HepG2 (cell line): ENCODE data around the gene GALR3. TPM values are rescaled to one million over a fixed set of nuclear protein-coding genes. Genes with fewer than 3 reads are reported as not detected.

Source experiments
- GTF3A ChIP-seq: sonication (generic); formaldehyde crosslinking; conservative IDR thresholded peaks from 2 replicates; pipeline ENCODE4 v1.4.0; 2020; ENCODE audit warnings: mild to moderate bottlenecking, missing genetic modification reagents
- HDAC2 ChIP-seq: sonication (generic); formaldehyde crosslinking; IDR thresholded peaks from 2 replicates; pipeline ENCODE4 v1.4.0; 2020; ENCODE audit warnings: missing genetic modification reagents
- HNRNPL ChIP-seq: fragments of 200-400 bp; formaldehyde crosslinking; IDR thresholded peaks from 2 replicates; pipeline ENCODE4 v1.6.1; 2017; ENCODE audit warnings: mild to moderate bottlenecking, low read depth, low read length
- HOXA5 ChIP-seq: sonication (generic); formaldehyde crosslinking; IDR thresholded peaks from 2 replicates; pipeline ENCODE4 v1.4.0; 2020; ENCODE audit warnings: missing genetic modification reagents
- KDM5B ChIP-seq: sonication (generic); formaldehyde crosslinking; IDR thresholded peaks from 2 replicates; pipeline ENCODE4 v1.4.0; 2020; ENCODE audit warnings: missing genetic modification reagents, mild to moderate bottlenecking, borderline replicate concordance
- LCORL ChIP-seq, 2 experiments: fragments of 450-650 bp in 1 of 2; sonication (generic) in 1 of 2; formaldehyde crosslinking in 1 of 2; IDR thresholded peaks; 2 replicates each; pipeline versions ENCODE4 v1.5.0 to v1.6.1; 2017 to 2020; ENCODE audit warnings: antibody characterized with exemption in 1 of 2, missing genetic modification reagents in 1 of 2
- MLLT10 ChIP-seq: sonication (generic); formaldehyde crosslinking; IDR thresholded peaks from 2 replicates; pipeline ENCODE4 v1.4.0; 2020; ENCODE audit warnings: missing genetic modification reagents
- NFYC ChIP-seq: IDR thresholded peaks from 2 replicates; pipeline ENCODE4 v1.6.1; 2016; ENCODE audit warnings: missing genetic modification reagents, missing compliant biosample characterization
- PAXIP1 ChIP-seq: sonication (generic); formaldehyde crosslinking; conservative IDR thresholded peaks from 2 replicates; pipeline ENCODE4 v1.4.0; 2020; ENCODE audit warnings: mild to moderate bottlenecking, missing genetic modification reagents, moderate library complexity
- PHF21A ChIP-seq: sonication (generic); formaldehyde crosslinking; IDR thresholded peaks from 2 replicates; pipeline ENCODE4 v1.5.0; 2020; ENCODE audit warnings: mild to moderate bottlenecking, missing genetic modification reagents
- RAD21 ChIP-seq: fragments of 450-650 bp; formaldehyde crosslinking; IDR thresholded peaks from 2 replicates; pipeline ENCODE4 v1.5.0; 2020; ENCODE audit warnings: mild to moderate bottlenecking
- RELA ChIP-seq: sonication (generic); formaldehyde crosslinking; IDR thresholded peaks from 2 replicates; pipeline ENCODE4 v1.4.0; 2020; ENCODE audit warnings: missing genetic modification reagents
- SALL1 ChIP-seq: sonication (generic); formaldehyde crosslinking; IDR thresholded peaks from 2 replicates; pipeline ENCODE4 v1.8.0; 2022; ENCODE audit warnings: mild to moderate bottlenecking, missing genetic modification reagents
- SP4 ChIP-seq: sonication (generic); formaldehyde crosslinking; IDR thresholded peaks from 2 replicates; pipeline ENCODE4 v1.8.1; 2023; ENCODE audit warnings: mild to moderate bottlenecking, missing genetic modification reagents
- SRF ChIP-seq: IDR thresholded peaks from 2 replicates; pipeline ENCODE4 v1.6.1; 2011; ENCODE audit warnings: mild to moderate bottlenecking, low read depth, low read length, moderate library complexity
- SRSF4 ChIP-seq: fragments of 200-400 bp; formaldehyde crosslinking; IDR thresholded peaks from one replicate; pipeline ENCODE4 v1.6.1; 2018; ENCODE audit warnings: mild to moderate bottlenecking, low read depth, low read length, moderate library complexity; ENCODE audit not compliant: poor library complexity, severe bottlenecking
- ZFP41 ChIP-seq: sonication (generic); formaldehyde crosslinking; IDR thresholded peaks from 2 replicates; pipeline ENCODE4 v1.4.0; 2020; ENCODE audit warnings: mild to moderate bottlenecking, missing genetic modification reagents, borderline replicate concordance
- ZNF121 ChIP-seq: sonication (generic); formaldehyde crosslinking; IDR thresholded peaks from 2 replicates; pipeline ENCODE4 v1.5.0; 2020; ENCODE audit warnings: mild to moderate bottlenecking, missing genetic modification reagents
- ZNF33B ChIP-seq: sonication (generic); formaldehyde crosslinking; IDR thresholded peaks from 2 replicates; pipeline ENCODE4 v1.5.1; 2020; ENCODE audit warnings: mild to moderate bottlenecking, missing genetic modification reagents
- ZNF496 ChIP-seq: sonication (generic); formaldehyde crosslinking; IDR thresholded peaks from 2 replicates; pipeline ENCODE4 v1.8.1; 2023; ENCODE audit warnings: mild to moderate bottlenecking, moderate library complexity, missing genetic modification reagents; ENCODE audit not compliant: insufficient replicate concordance
- ZNF558 ChIP-seq: sonication (generic); formaldehyde crosslinking; IDR thresholded peaks from 2 replicates; pipeline ENCODE4 v1.9.0; 2022; ENCODE audit warnings: mild to moderate bottlenecking, missing genetic modification reagents, borderline replicate concordance
- ZNF749 ChIP-seq: sonication (generic); formaldehyde crosslinking; IDR thresholded peaks from 2 replicates; pipeline ENCODE4 v1.8.0; 2022; ENCODE audit warnings: mild to moderate bottlenecking, missing genetic modification reagents, moderate library complexity, borderline replicate concordance
- polyA plus RNA-seq, 8 experiments: library from polyadenylated mRNA; depleted of rRNA in 3 of 8; stranded (reverse) in 7 of 8; unstranded in 1 of 8; fragments of >200 nt; fragmentation: Illumina TruSeq in 4 of 8; extraction: Trizol in 4 of 8; gene quantifications; 2 replicates each; pipeline versions ENCODE4 v1.2.1 to v1.2.3, GENCODE V29; 2011 to 2016; ENCODE audit warnings: low read depth in 4 of 8, missing spikeins in 1 of 8, mixed read lengths in 1 of 8; ENCODE audit not compliant: insufficient read depth in 1 of 8
- total RNA-seq, 5 experiments: library from RNA; depleted of rRNA; stranded (reverse); fragments of >200 nt; fragmentation: Illumina TruSeq; extraction: Trizol; gene quantifications; 2 replicates each; pipeline ENCODE4 v1.2.3, GENCODE V29; 2016; ENCODE audit warnings: low read depth in 1 of 5
- TF ChIP-seq, protein P1 (sequence below): sonication (generic); formaldehyde crosslinking; IDR thresholded peaks from 2 replicates; pipeline ENCODE4 v1.4.0; 2020; ENCODE audit warnings: missing genetic modification reagents, borderline replicate concordance

Gene GALR3
- total and polyA plus RNA-seq, 2 of the 13 experiments (the other 11 are each of a cell fraction or from before 2014, with no cell fraction given): 0.13 TPM; not detected in 1

DNA sequence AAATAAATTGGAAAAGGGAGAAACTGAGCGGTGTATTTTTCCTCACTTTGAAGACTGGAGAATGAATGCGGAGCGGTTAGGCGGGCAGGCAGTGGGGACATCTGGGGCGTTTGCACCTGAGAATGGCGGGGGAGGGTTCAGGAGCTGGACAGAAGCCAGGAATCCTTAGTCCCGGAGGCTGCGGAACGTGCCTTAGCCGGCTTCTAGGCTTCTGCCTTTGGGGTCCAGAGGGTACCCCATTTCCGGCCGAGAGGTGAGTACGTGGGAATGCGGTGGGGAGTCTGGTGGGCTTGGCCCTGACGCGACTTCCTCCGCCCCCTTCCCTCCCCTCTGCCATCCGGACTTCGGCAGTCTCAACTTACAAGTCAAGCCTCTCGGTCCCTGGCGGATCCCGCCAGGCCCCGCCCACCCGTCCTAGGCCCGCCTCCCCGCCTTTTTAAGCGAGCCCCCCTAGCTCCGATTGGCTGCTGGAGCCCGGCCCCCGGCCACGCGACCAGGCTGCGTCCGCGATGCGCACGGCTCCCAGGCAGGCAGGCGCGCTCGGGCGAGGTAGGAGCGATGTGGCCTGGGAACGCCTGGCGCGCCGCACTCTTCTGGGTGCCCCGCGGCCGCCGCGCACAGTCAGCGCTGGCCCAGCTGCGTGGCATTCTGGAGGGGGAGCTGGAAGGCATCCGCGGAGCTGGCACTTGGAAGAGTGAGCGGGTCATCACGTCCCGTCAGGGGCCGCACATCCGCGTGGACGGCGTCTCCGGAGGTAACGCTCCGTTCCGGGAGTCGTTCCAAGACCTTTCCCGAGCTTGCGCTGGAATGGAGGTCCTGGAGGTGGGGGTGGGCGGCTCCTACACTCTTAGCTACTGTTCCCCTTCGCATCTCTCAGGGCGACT is 15.5 kb upstream of the GALR3 start, which contains the start of gene GCAT (continued):
- TF ChIP-seq ZNF121 (CRISPR knock-in tag) (no peak), HDAC2 (CRISPR knock-in tag) (peak; percentile 57; the same call in 1 of the 2 replicates), ZNF33B (CRISPR knock-in tag) (no peak), SALL1 (peak; percentile 65), MLLT10 (CRISPR knock-in tag) (no peak), KDM5B (peak; percentile 87; the same call in 1 of the 2 replicates), HOXA5 (CRISPR knock-in tag) (peak; percentile 30), RAD21 (CRISPR knock-in tag) (peak; percentile 43), SRF (peak; percentile 86), ZNF749 (CRISPR knock-in tag) (0 out of 2 replicates have a peak, but pooled peaks have one; percentile 18), LCORL (IDR thresholded peaks at IDR 0.05) (no peak), LCORL (CRISPR knock-in tag; IDR thresholded peaks at IDR 0.05) (0 out of 2 replicates have a peak, but pooled peaks have one; percentile 8), RELA (CRISPR knock-in tag) (no peak), PHF21A (CRISPR knock-in tag) (peak; percentile 85), GTF3A (no peak), ZNF558 (CRISPR knock-in tag) (peak; percentile 61; the same call in 1 of the 2 replicates), NFYC (CRISPR knock-in tag) (peak; percentile 83), ZFP41 (CRISPR knock-in tag) (peak; percentile 70; the same call in 1 of the 2 replicates), ZNF496 (no peak), SP4 (CRISPR knock-in tag) (peak; percentile 94), PAXIP1 (CRISPR knock-in tag) (peak; percentile 75), SRSF4 (peak; percentile 94), HNRNPL (peak; percentile 77)
- TF ChIP-seq, protein P1, sequence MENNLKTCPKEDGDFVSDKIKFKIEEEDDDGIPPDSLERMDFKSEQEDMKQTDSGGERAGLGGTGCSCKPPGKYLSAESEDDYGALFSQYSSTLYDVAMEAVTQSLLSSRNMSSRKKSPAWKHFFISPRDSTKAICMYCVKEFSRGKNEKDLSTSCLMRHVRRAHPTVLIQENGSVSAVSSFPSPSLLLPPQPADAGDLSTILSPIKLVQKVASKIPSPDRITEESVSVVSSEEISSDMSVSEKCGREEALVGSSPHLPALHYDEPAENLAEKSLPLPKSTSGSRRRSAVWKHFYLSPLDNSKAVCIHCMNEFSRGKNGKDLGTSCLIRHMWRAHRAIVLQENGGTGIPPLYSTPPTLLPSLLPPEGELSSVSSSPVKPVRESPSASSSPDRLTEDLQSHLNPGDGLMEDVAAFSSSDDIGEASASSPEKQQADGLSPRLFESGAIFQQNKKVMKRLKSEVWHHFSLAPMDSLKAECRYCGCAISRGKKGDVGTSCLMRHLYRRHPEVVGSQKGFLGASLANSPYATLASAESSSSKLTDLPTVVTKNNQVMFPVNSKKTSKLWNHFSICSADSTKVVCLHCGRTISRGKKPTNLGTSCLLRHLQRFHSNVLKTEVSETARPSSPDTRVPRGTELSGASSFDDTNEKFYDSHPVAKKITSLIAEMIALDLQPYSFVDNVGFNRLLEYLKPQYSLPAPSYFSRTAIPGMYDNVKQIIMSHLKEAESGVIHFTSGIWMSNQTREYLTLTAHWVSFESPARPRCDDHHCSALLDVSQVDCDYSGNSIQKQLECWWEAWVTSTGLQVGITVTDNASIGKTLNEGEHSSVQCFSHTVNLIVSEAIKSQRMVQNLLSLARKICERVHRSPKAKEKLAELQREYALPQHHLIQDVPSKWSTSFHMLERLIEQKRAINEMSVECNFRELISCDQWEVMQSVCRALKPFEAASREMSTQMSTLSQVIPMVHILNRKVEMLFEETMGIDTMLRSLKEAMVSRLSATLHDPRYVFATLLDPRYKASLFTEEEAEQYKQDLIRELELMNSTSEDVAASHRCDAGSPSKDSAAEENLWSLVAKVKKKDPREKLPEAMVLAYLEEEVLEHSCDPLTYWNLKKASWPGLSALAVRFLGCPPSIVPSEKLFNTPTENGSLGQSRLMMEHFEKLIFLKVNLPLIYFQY (CRISPR knock-in tag): peak; percentile 24; the same call in 1 of the 2 replicates
